HCT116 (cell line): ENCODE data around the gene FBXW2. TPM values are rescaled to one million over a fixed set of nuclear protein-coding genes. Genes with fewer than 3 reads are reported as not detected.
A peak's percentile ranks its signal among the peaks of the same experiment; 100 is the strongest.

Source experiments
- ATAC-seq: fragments of 200-7000 bp; cut with Tn5 transposase; 2 replicates; pipeline ENCODE4 v1.9.1; 2020; ENCODE audit warnings: mild to moderate bottlenecking, moderate library complexity
- BruUV-seq: library from RNA; stranded (reverse); fragments of 400-500 nt; replicated peaks from 2 replicates; lab custom pipeline; 2021; lab: Mats Ljungman, UMichigan
- CTCF ChIA-PET: fragments of 300-600 bp; sonication (Branson Sonifier 250); formaldehyde crosslinking; loops from one replicate; lab custom pipeline; 2021; ENCODE audit warnings: antibody characterized with exemption; lab: Charles Lee
- POLR2A ChIA-PET: fragments of 300-600, 350-600 bp; sonication (Branson Sonifier 250); formaldehyde crosslinking; loops from one replicate; lab custom pipeline; 2021; ENCODE audit warnings: antibody characterized with exemption; lab: Charles Lee
- RAD21 ChIA-PET, 2 experiments: fragments of 300-600 bp; sonication (Branson Sonifier 250); formaldehyde crosslinking; loops; one replicate each; lab custom pipeline; 2023; ENCODE audit warnings: low total read pairs in 2 of 2; ENCODE audit not compliant: uncharacterized antibody in 2 of 2, unreplicated experiment in 2 of 2, low non-redundant PET in 1 of 2; lab: Charles Lee
- DNase-seq: peaks from one replicate; pipeline ENCODE4 v3.0.0-alpha.2; 2010; ENCODE audit warnings: low read depth, low spot score
- H2AFZ ChIP-seq: fragments of 200-600 bp; shearing (Covaris generic), sonication (generic); 2 replicates; pipeline ENCODE4 v1.6.1; 2017; ENCODE audit warnings: low read depth, mixed run types, mixed read lengths, antibody characterized with exemption, low read length; ENCODE audit not compliant: poor library complexity, severe bottlenecking
- H3K27ac ChIP-seq: 2 replicates; pipeline ENCODE4 v1.5.1; 2012; ENCODE audit warnings: low read depth, low read length
- H3K27me3 ChIP-seq: fragments of 200-600 bp; sonication (generic); 2 replicates; pipeline ENCODE4 v1.6.1; 2016; ENCODE audit warnings: mixed run types, low read length, mixed read lengths; ENCODE audit not compliant: insufficient read depth
- H3K36me3 ChIP-seq, 2 experiments: fragments of 200-500 bp in 1 of 2; fragments of 200-600 bp in 1 of 2; sonication (Bioruptor generic) in 1 of 2; sonication (generic) in 1 of 2; 2 replicates each; pipeline versions ENCODE4 v1.5.1 to v1.6.1; 2014 to 2016; ENCODE audit warnings: low read length in 2 of 2, inconsistent platforms in 1 of 2, mixed read lengths in 1 of 2, mixed run types in 1 of 2; ENCODE audit not compliant: insufficient read depth in 2 of 2, control insufficient read depth in 1 of 2
- H3K4me1 ChIP-seq, 2 experiments: fragments of 200-600 bp in 1 of 2; sonication (generic) in 1 of 2; 2 replicates each; pipeline versions ENCODE4 v1.5.1 to v1.6.1; 2012 to 2017; ENCODE audit warnings: low read length in 2 of 2, inconsistent platforms in 1 of 2, mild to moderate bottlenecking in 1 of 2, mixed read lengths in 1 of 2, mixed run types in 1 of 2, moderate library complexity in 1 of 2; ENCODE audit not compliant: insufficient read depth in 2 of 2, control insufficient read depth in 1 of 2
- H3K4me2 ChIP-seq: fragments of 200-600 bp; sonication (generic); 2 replicates; pipeline ENCODE4 v1.6.1; 2017; ENCODE audit warnings: mixed run types, low read length, mixed read lengths
- H3K4me3 ChIP-seq, 2 experiments: fragments of 200-600 bp in 1 of 2; sonication (generic) in 1 of 2; replicated peaks in 1 of 2; 2 replicates each; pipeline ENCODE4 v1.5.1; 2011 to 2016; ENCODE audit warnings: low read length in 2 of 2, control low read depth in 1 of 2, low read depth in 1 of 2, mild to moderate bottlenecking in 1 of 2, mixed read lengths in 1 of 2, mixed run types in 1 of 2
- H3K79me2 ChIP-seq: fragments of 200-600 bp; sonication (generic); 2 replicates; pipeline ENCODE4 v1.6.1; 2017; ENCODE audit warnings: mild to moderate bottlenecking, mixed run types, low read length, moderate library complexity, mixed read lengths; ENCODE audit not compliant: insufficient read depth
- H3K9ac ChIP-seq: fragments of 200-600 bp; sonication (generic); 2 replicates; pipeline ENCODE4 v1.6.1; 2016; ENCODE audit warnings: low read length, mixed read lengths
- H3K9me2 ChIP-seq: fragments of 200-600 bp; sonication (generic), shearing (Covaris generic); 2 replicates; pipeline ENCODE4 v1.6.1; 2017; ENCODE audit warnings: mixed run types, mild to moderate bottlenecking, moderate library complexity; ENCODE audit not compliant: insufficient read depth
- H3K9me3 ChIP-seq, 2 experiments: fragments of 200-500 bp in 1 of 2; fragments of 200-600 bp in 1 of 2; sonication (Bioruptor generic) in 1 of 2; sonication (generic) in 1 of 2; 2 replicates each; pipeline ENCODE4 v1.6.1; 2014 to 2017; ENCODE audit warnings: low read length in 2 of 2, mixed read lengths in 2 of 2, inconsistent platforms in 1 of 2, low read depth in 1 of 2, mild to moderate bottlenecking in 1 of 2, mixed run types in 1 of 2, moderate library complexity in 1 of 2; ENCODE audit not compliant: control insufficient read depth in 1 of 2, insufficient read depth in 1 of 2
- H4K20me1 ChIP-seq: fragments of 200-600 bp; sonication (generic), shearing (Covaris generic); 2 replicates; pipeline ENCODE4 v1.6.1; 2017; ENCODE audit warnings: mixed run types, mild to moderate bottlenecking, moderate library complexity; ENCODE audit not compliant: insufficient read depth
- EGR1 ChIP-seq: IDR thresholded peaks from 2 replicates; pipeline ENCODE4 v1.6.1; 2012; ENCODE audit warnings: low read depth
- EZH2phosphoT487 ChIP-seq: fragments of 200-600 bp; IDR thresholded peaks from 2 replicates; pipeline ENCODE4 v1.6.1; 2018; ENCODE audit warnings: antibody characterized with exemption, borderline replicate concordance
- YY1 ChIP-seq: IDR thresholded peaks from 2 replicates; pipeline ENCODE4 v1.6.1; 2011; ENCODE audit warnings: low read length, low read depth, moderate library complexity, mild to moderate bottlenecking; ENCODE audit not compliant: insufficient replicate concordance; ENCODE audit errors: extremely low read depth
- intact Hi-C: fragments of 100-400 bp; cut with micrococcal nuclease; formaldehyde crosslinking; loops from 2 replicates; pipeline ENCODE4 v1.10.0; 2022
- total RNA-seq: library from RNA; stranded (reverse); gene quantifications from one replicate; pipeline ENCODE4 v1.2.1, GENCODE V29; 2021; ENCODE audit not compliant: unreplicated experiment
- TF ChIP-seq, protein P1 (sequence below), 3 experiments: fragments of 200-600 bp in 1 of 3; sonication (generic) in 1 of 3; IDR thresholded peaks in 2 of 3; conservative IDR thresholded peaks in 1 of 3; 2 replicates each; pipeline ENCODE4 v1.5.1; 2012 to 2017; ENCODE audit warnings: low read depth in 2 of 3, low read length in 2 of 3, antibody characterized with exemption in 1 of 3, borderline replicate concordance in 1 of 3, control low read depth in 1 of 3, mild to moderate bottlenecking in 1 of 3, mixed read lengths in 1 of 3, mixed run types in 1 of 3, moderate library complexity in 1 of 3; ENCODE audit not compliant: insufficient read depth in 1 of 3
- TF ChIP-seq, protein P2 (sequence below): IDR thresholded peaks from 2 replicates; pipeline ENCODE4 v1.6.1; 2012; ENCODE audit warnings: low read depth
- TF ChIP-seq, protein P3 (sequence below): IDR thresholded peaks from 2 replicates; pipeline ENCODE4 v1.6.1; 2012
- TF ChIP-seq, protein P4 (sequence below): IDR thresholded peaks from 2 replicates; pipeline ENCODE4 v1.6.1; 2011; ENCODE audit warnings: mild to moderate bottlenecking, low read length, moderate library complexity; ENCODE audit not compliant: insufficient replicate concordance; ENCODE audit errors: extremely low read depth

Gene FBXW2
- total RNA-seq, 1 experiment from 2014 or later, result 59.6 TPM

DNA sequence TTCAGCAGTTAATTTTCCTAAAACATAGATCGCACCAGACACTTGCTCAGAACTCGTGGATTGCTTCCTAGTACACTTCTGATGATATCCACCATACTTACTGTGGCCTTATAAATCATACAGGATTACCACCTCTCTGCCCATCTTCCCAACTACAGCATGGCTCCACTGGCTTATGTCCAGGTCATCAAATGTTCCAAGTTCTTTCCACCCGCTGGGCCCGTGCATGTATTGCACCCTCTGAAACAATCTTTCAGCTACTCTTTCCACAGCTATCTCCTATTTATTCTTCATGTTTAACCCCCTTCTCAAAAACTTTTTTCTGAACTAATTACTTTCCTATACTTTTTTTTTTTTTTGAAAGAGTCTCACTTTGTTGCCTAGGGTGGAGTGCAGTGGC, 18.5 kb downstream of the FBXW2 start:
- H3K27me3 ChIP-seq, result no peaks in the 10 kb centered on the region
- no peak overlapping the region for H3K27ac ChIP-seq
- no TSS peak for BruUV-seq
- no peaks in the 10 kb centered on the region for H3K9me2 ChIP-seq
- no peaks in the 10 kb centered on the region for H3K9me3 ChIP-seq
- no peak overlapping the region for H3K4me3 ChIP-seq
- ChIA-PET RAD21 (no interaction called here), POLR2A (no interaction called here), CTCF (no interaction called here)
- no peaks in the 10 kb centered on the region for H4K20me1 ChIP-seq
- H3K9ac ChIP-seq, result no peak overlapping the region
- no peak for TF ChIP-seq EZH2phosphoT487
- TF ChIP-seq, protein P1, sequence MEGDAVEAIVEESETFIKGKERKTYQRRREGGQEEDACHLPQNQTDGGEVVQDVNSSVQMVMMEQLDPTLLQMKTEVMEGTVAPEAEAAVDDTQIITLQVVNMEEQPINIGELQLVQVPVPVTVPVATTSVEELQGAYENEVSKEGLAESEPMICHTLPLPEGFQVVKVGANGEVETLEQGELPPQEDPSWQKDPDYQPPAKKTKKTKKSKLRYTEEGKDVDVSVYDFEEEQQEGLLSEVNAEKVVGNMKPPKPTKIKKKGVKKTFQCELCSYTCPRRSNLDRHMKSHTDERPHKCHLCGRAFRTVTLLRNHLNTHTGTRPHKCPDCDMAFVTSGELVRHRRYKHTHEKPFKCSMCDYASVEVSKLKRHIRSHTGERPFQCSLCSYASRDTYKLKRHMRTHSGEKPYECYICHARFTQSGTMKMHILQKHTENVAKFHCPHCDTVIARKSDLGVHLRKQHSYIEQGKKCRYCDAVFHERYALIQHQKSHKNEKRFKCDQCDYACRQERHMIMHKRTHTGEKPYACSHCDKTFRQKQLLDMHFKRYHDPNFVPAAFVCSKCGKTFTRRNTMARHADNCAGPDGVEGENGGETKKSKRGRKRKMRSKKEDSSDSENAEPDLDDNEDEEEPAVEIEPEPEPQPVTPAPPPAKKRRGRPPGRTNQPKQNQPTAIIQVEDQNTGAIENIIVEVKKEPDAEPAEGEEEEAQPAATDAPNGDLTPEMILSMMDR (IDR thresholded peaks at IDR 0.05 in 2 of 3, conservative IDR thresholded peaks at IDR 0.05 in 1 of 3; ENCODE audit: borderline replicate concordance in 1 of 3, insufficient read depth in 1 of 3, low read depth in 2 of 3, low read length in 2 of 3), result peak in 1 of 3 experiments; percentile 9; a peak in 1 of 6 replicates
- DNase-seq, result no peak
- H3K36me3 ChIP-seq, result peaks cover 29 to 43% of the 10 kb centered on the region in 2 experiments; a peak in 3 of 4 replicates
- no peak overlapping the region for H2AFZ ChIP-seq
- H3K4me2 ChIP-seq, result no peak overlapping the region
- no peaks in the 10 kb centered on the region for H3K4me1 ChIP-seq
- H3K79me2 ChIP-seq, result peaks cover 14% of the 10 kb centered on the region; the same call in 1 of the 2 replicates
- intact Hi-C loops, result no loop called here
- no peak for ATAC-seq

DNA sequence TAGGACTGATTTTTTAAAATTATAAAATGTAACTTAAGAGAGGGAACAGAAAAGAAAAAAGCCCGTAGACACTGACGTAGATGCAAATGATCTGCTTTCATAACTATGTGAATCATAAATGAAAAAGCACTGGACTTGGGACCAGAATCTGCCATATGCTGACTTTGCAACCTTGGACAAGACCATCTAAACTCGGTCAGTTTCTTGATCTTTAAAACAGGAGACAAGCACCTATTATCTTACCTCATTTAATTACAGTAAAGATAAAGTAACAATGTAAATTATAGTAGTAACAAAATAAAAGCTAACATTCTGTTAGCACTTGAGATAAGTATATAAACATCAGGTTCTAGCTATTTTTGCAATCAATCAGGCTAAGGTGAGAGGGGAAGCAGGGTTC, 20.0 kb downstream of the FBXW2 start:
- no peak overlapping the region for H3K4me2 ChIP-seq
- H3K27ac ChIP-seq, result no peak overlapping the region
- H3K4me3 ChIP-seq, result no peak overlapping the region
- no TSS peak for BruUV-seq
- no peak for ATAC-seq
- intact Hi-C loops, result no loop called here
- ChIA-PET CTCF (interaction anchor here (1.4 kb wide), 1 partner anchor 16 kb away, joined by 4 read pairs; no protein-coding TSS in a partner anchor), RAD21 (no interaction called here), POLR2A (no interaction called here)
- H3K79me2 ChIP-seq, result peaks cover 4% of the 10 kb centered on the region; the same call in 1 of the 2 replicates
- no peaks in the 10 kb centered on the region for H3K27me3 ChIP-seq
- H3K9ac ChIP-seq, result no peak overlapping the region
- H3K9me2 ChIP-seq, result no peaks in the 10 kb centered on the region
- DNase-seq, result no peak
- peaks cover 35 to 52% of the 10 kb centered on the region in 2 experiments for H3K36me3 ChIP-seq
- H3K4me1 ChIP-seq, result no peaks in the 10 kb centered on the region
- H2AFZ ChIP-seq, result no peak overlapping the region
- no peaks in the 10 kb centered on the region for H4K20me1 ChIP-seq
- H3K9me3 ChIP-seq, result no peaks in the 10 kb centered on the region
- TF ChIP-seq, protein P2, sequence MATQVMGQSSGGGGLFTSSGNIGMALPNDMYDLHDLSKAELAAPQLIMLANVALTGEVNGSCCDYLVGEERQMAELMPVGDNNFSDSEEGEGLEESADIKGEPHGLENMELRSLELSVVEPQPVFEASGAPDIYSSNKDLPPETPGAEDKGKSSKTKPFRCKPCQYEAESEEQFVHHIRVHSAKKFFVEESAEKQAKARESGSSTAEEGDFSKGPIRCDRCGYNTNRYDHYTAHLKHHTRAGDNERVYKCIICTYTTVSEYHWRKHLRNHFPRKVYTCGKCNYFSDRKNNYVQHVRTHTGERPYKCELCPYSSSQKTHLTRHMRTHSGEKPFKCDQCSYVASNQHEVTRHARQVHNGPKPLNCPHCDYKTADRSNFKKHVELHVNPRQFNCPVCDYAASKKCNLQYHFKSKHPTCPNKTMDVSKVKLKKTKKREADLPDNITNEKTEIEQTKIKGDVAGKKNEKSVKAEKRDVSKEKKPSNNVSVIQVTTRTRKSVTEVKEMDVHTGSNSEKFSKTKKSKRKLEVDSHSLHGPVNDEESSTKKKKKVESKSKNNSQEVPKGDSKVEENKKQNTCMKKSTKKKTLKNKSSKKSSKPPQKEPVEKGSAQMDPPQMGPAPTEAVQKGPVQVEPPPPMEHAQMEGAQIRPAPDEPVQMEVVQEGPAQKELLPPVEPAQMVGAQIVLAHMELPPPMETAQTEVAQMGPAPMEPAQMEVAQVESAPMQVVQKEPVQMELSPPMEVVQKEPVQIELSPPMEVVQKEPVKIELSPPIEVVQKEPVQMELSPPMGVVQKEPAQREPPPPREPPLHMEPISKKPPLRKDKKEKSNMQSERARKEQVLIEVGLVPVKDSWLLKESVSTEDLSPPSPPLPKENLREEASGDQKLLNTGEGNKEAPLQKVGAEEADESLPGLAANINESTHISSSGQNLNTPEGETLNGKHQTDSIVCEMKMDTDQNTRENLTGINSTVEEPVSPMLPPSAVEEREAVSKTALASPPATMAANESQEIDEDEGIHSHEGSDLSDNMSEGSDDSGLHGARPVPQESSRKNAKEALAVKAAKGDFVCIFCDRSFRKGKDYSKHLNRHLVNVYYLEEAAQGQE, result no peak
- TF ChIP-seq EZH2phosphoT487 (no peak), EGR1 (no peak), YY1 (no peak)
- TF ChIP-seq, protein P3, sequence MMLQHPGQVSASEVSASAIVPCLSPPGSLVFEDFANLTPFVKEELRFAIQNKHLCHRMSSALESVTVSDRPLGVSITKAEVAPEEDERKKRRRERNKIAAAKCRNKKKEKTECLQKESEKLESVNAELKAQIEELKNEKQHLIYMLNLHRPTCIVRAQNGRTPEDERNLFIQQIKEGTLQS, result no peak
- TF ChIP-seq, protein P4, sequence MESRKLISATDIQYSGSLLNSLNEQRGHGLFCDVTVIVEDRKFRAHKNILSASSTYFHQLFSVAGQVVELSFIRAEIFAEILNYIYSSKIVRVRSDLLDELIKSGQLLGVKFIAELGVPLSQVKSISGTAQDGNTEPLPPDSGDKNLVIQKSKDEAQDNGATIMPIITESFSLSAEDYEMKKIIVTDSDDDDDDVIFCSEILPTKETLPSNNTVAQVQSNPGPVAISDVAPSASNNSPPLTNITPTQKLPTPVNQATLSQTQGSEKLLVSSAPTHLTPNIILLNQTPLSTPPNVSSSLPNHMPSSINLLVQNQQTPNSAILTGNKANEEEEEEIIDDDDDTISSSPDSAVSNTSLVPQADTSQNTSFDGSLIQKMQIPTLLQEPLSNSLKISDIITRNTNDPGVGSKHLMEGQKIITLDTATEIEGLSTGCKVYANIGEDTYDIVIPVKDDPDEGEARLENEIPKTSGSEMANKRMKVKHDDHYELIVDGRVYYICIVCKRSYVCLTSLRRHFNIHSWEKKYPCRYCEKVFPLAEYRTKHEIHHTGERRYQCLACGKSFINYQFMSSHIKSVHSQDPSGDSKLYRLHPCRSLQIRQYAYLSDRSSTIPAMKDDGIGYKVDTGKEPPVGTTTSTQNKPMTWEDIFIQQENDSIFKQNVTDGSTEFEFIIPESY, result no peak
